Skeletal muscle cell (primary cell): ENCODE results near the gene METAP2.

Experiments
- DNase-seq: peaks from one replicate; pipeline ENCODE4 v3.0.0-alpha.2; 2010; ENCODE audit warnings: low read depth
- H3K4me3 ChIP-seq: 2 replicates; pipeline ENCODE4 v1.5.1; 2011; ENCODE audit warnings: low read depth, mild to moderate bottlenecking, control low read depth, low read length, moderate library complexity

The METAP2 gene

DNA sequence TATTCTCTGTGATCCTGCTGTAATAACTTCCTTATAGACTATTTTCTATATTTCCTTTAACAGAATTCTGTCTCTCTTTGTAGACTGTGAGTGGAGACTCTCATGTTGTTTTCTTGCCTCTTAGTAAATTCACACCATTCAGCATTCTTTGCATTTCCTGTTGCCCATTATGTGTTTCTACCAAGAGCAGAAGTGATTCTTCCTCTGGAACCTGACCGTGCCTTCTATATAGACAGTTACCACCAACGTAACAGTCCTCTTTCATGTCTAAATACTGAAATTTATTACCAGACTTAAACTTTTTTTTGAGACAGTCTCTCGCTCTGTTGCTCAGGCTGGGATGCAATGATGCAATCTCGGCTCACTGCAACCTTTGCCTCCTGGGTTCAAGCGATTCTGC is 31.1 kb downstream of the METAP2 start:
- no peak overlapping the region for H3K4me3 ChIP-seq
- no peak for DNase-seq

DNA sequence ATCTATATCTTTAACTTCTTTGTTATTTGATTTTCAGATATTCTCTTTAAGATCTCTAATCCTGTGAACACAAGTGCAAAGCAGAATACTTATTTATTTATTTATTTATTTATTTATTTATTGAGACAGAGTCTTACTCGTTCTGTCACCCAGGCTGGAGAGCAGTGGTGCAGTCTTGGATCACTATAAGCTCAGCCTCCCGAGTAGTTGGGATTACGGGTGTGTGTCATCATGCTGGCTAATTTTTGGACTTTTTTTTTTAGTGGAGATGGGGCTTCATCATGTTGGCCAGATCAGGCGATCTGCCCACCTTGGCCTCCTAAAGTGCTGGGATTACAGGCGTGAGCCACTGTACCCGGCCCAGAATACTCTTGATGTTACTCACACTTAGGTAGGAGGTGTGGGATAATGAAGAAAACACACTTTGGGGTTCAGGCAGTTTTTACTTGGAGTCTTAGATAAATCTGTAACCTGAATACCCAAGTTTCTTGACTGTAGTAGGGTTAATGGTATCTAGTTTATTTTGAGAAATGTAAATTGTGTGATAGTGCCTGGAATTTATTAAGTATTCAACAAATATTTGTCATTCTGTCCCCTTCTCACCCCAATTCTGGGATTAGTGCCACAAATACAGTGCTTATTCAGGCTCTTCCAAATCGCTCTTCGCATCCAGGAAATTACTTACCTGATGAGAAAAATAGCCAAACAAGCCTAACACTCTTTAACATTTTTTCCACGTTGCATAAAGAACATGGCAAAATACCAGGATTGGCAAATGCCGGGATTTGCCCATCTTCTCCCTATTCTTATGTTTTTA is 33.0 kb downstream of the METAP2 start:
- no peak for DNase-seq
- H3K4me3 ChIP-seq, result no peak overlapping the region

DNA sequence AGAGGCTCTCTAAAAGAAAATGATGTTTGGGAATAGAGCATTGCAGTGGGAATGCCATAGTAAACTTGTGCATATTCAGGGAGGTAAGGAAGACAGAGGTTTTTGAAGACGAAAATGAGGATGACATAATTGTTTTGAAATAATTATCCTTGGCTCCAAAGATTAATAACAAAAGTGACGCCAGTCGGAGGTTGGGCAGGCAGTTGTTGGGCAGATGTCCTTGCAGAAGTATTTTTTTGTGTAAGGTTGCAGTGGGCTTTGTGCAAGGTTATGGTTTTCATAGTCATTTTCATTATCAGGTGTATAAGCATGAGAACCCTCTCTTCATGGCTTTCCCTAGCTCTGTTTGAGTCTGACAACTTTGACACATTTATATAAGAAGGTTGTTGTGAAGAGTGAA is 35.3 kb downstream of the METAP2 start:
- H3K4me3 ChIP-seq, result no peak overlapping the region

DNA sequence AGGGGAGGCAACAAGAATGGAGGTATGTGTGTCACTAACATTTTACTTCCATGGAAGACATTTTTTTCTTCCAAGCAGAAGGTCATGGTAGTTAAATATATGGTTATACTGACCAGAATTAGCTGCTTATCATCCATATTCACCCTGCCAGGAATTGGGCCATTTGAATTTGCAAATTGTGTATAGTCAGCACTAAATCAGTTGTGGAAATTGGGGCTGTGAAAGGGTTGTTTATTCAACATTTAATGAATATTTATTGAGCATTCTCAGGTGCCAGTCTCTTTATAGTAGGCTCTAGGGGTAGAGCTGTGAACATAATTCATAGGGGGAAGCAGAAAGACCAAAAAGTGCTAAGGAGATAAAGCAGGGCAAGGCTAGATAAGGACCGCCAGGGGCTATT is 38.0 kb downstream of the METAP2 start:
- no peak for DNase-seq
- no peak overlapping the region for H3K4me3 ChIP-seq

More for the DNA sequence above, 35.3 kb downstream of the METAP2 start:
- DNase-seq, result no peak

DNA sequence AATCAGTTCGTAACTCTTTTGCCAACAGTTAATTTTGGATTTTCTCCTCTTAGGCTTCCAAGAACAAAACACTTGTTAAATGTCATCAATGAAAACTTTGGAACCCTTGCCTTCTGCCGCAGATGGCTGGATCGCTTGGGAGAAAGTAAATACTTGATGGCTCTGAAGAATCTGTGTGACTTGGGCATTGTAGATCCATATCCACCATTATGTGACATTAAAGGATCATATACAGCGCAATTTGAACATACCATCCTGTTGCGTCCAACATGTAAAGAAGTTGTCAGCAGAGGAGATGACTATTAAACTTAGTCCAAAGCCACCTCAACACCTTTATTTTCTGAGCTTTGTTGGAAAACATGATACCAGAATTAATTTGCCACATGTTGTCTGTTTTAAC is 39.6 kb downstream of the METAP2 start:
- no peak overlapping the region for H3K4me3 ChIP-seq

DNA sequence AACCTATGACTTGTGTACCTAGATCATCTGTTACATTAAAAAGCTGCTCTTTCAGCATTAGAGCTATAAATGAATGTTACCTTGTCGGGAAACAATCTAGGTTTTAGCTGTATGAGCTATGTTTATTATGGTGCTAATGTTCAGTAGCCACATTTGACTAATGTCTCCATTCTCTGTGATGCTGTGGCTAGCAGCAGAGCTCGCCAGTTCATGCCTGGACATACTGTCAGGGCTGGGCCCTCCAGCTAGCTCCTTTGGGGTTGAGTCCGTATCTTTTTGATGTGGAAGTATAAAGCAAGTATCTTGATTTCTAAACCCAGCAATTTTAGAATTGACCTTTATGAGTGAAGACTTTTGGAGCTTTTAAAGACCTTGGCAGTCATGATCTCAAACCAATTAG is 41.2 kb downstream of the METAP2 start:
- DNase-seq, result no peak

More for the DNA sequence above, 39.6 kb downstream of the METAP2 start:
- DNase-seq, result no peak

DNA sequence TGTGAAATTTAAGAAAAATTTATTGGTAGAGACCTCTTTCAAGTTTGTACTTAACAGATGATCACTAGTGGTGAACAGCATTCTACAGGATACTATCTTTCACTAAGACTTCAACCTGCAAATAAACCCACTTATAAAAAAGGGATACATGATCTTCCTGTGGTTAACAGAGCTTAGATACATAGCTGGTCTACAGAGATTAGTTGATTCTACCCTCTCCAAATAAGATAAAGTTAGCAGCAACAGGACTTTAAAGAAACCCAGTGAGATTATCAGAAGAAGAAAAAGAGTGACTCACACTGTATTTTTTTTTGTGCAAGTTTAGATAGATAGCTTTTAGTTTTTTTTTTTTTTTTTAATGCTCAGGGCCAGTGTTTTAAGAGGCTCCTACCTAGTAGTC is 42.8 kb downstream of the METAP2 start:
- DNase-seq, result no peak

More for the DNA sequence above, 41.2 kb downstream of the METAP2 start:
- no peak overlapping the region for H3K4me3 ChIP-seq

DNA sequence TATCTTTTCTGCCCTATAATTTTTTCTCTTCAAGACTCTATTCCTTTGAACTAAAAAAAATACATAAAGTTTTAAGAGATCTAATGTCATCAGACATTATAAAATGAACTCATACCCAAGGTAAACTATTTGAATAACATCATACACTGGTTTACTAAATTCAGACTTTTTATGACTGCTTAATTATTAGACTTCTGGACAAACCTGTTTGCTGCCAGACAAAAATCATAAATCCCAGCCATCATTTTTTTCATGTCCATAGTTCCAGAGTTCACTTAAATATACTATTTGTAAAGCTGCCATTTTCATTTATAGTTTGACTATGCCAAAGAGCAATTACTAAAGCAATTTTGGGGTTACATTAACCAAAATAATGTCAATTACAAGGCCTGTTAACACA is 43.3 kb downstream of the METAP2 start:
- no peak overlapping the region for H3K4me3 ChIP-seq
- DNase-seq, result no peak

More for the DNA sequence above, 42.8 kb downstream of the METAP2 start:
- H3K4me3 ChIP-seq, result no peak overlapping the region

DNA sequence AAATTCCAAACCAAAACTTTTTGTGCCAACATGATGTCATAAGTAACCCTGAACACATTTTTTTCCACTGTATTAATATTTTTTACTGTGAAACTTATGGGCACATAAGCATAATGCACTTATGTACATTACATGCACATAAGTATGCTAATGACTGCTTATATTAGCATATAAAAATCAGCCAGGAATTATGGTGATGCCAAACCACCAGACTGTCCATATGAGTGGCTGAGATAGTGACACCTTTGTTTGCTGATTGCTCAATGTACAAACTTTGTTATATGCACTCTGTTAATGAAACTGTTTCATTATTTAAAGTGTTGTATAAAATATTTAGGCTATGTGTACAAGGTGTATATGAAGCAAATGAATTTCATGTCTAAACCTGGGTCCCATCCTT is 45.0 kb downstream of the METAP2 start:
- no peak for DNase-seq
- H3K4me3 ChIP-seq, result no peak overlapping the region

DNA sequence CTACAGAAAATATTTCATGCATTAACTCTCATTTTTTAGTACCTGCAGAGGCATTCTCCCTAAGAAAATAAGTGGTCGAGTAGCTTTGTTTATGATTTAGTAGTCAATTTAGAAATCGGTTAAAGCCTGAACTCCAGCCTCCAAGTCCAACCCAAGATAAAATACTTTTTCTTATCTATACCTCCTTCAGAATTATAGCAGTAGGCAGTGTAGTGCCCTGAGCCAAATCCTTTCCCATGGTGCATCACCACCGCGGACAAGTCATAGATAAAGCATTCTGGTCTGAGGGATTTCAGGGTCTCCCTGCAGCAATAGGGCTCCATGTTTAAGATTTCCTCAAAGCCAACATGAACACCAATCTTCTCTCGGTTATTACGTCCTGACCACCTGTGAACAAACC is 46.9 kb downstream of the METAP2 start:
- DNase-seq, result no peak
- no peak overlapping the region for H3K4me3 ChIP-seq

DNA sequence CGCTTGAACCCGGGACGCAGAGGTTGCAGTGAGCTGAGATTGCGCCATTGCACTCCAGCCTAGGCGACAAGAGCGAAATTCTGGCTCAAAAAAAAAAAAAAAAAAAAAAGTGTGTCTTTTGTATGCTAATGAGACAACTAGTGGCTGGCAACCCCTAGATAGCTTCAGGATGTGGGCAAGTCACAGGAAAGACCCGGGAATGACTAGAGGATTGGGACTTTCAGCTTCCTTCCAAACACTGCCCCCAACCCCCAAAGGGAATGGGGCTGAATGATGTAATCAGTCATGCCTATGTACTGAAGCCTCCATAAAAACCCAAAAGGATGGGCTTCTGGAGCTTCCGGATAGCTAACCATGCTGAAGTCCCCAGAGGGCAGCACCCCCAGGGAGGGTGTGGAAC is 48.7 kb downstream of the METAP2 start:
- no peak for DNase-seq
- H3K4me3 ChIP-seq, result no peak overlapping the region

DNA sequence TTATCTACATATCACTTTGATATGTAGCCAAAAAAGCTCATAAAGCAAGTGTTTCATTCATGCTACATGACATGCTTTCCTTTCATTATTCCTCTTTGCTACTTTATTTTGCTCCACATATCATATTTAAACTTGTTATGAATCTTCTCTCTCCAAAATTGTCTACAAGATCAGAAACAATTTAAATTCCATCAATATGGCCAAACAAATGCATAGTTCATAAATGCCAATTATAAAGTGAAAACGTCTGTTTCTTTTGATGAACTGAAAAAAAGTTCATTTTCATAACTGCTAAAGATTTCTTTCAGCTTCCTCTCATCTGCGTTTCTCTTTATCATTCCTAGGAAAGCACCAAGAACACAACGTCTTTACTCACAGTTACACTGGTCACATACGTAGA is 54.5 kb downstream of the METAP2 start:
- no peak for DNase-seq
- H3K4me3 ChIP-seq, result no peak overlapping the region

DNA sequence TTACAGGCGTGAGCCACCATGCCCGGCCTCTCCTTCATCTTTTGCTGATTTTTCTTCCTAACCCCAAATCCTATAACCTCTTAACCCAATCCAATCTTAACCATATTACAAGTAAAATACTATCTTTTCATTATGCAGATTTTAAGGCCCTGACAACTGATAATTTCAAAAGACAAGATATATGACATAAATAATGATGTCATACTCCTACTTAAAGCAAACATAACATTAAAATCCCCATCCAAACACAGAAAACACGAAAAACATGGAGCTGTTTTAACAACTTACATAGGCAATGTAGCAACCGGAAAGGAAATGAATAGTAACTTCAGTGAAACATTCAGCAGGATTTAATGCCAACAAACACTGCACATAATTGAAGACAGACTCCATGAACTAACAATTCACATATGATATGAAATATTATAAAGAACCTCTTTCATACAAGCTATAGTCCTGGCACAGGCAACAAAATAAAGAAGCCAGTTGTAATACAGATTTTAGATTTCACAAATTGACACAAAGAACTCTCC is 55.8 kb downstream of the METAP2 start:
- no peak overlapping the region for H3K4me3 ChIP-seq
- DNase-seq, result no peak

DNA sequence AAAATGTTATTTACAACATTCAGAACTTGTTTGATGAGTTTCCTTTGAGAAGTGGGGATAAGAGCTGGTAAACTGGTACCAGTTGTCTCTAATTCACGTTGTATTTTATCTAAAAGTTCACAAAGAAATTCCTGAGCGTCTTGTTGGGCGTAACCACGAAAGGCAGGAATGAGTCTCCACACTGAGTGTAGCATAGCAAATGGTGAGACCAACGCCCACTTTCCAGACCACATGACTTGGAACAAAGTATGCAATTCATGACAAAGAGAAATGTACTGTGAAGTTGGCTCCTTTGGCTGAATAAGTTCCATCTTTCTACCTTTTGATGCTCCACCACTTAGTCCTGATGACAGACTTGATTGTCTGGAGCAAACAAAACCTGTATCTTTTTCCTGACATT is 58.9 kb downstream of the METAP2 start:
- DNase-seq, result no peak
- no peak overlapping the region for H3K4me3 ChIP-seq

DNA sequence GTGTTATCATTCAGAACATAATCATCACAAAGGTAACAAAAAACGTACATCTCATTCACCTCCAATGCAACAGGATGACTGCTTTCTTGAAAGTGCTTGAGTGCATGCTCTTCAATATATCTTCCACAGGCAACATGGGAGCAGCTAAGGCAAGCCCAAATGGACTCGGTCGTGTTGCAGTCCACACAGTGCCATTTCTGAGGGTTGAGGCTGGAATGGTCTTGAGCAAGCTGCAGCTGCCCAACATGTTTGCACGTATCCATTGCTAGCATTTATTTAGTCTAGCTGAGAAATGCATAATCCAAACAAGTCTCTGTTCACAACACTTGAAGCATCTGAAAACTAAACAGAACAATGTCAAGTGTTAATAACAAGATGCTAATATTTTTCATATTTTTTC is 60.0 kb downstream of the METAP2 start:
- H3K4me3 ChIP-seq, result no peak overlapping the region
- DNase-seq, result no peak

DNA sequence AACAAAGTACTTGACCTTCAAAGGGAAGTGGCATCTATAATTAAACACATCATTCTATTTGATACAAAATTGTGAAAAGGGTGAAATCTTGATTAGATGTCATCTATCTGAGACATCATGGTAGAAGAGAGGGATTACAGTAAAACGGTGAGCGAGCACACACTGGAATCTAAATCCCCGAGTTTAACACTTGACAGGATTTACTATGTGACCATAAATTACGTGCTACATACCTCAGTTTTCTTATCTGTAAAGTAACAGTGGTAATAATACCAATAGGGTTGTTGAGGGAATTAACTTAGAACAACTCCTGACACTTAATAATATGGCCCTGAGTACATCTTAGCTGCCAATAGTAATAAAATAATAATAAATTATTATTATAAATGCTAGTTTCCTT is 64.1 kb downstream of the METAP2 start:
- DNase-seq, result no peak
- H3K4me3 ChIP-seq, result no peak overlapping the region

DNA sequence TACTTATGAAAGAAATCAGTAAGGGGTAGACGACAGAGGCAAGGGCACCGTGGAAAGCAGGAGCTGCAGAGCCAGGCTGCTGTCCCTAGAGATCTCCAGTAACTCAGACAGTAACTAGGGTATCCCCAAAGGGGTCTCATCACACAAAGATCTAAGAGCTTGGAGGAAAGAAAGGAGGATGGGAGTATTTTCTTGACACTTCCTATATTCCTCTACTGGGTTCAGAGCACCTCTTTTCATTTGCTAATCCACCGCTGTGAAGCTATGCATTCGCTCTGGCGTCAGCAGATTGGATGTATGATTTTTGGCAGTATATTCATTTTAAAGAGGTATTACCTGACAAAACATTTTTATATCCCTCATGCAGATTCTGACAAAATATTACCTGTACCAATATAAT is 64.7 kb downstream of the METAP2 start:
- no peak overlapping the region for H3K4me3 ChIP-seq
- DNase-seq, result no peak

DNA sequence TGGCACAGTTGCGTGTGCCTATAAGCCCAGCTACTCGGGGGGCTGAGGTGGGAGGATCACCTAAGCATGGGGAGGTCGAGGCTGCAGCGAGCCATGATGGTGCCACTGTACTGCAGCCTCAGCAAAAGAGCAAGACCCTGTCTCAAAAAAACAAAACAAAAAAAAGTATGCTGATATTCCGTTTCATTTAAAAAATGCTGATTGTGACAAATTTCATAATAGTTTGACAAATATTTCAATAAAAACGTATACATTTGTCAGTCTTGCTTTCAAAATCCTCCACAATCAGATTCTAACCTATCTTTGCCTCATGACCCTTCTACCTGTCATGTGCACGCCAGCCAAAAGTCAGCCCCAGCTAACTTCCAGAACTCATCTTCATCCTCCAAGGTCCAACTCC is 67.5 kb downstream of the METAP2 start:
- no peak for DNase-seq
- H3K4me3 ChIP-seq, result no peak overlapping the region

DNA sequence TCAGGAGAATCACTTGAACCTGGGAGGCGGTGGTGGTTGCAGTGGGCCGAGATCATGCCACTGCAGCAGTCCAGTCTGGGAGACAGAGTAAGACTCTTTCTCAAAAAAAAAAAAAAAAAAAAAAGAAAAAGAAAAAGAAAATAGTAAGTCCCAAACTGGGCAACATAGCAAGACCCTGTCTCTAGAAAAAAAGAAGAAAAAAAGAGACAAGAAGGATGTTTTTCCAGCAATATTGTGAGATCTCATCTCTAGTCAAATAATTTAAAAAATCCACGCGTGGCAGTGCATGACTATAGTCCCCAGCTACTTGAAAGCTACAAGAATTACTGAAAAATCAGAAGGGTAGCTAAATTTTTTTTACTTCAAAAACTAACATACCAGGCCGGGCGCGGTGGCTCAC is 69.4 kb downstream of the METAP2 start:
- no peak overlapping the region for H3K4me3 ChIP-seq
- DNase-seq, result no peak

DNA sequence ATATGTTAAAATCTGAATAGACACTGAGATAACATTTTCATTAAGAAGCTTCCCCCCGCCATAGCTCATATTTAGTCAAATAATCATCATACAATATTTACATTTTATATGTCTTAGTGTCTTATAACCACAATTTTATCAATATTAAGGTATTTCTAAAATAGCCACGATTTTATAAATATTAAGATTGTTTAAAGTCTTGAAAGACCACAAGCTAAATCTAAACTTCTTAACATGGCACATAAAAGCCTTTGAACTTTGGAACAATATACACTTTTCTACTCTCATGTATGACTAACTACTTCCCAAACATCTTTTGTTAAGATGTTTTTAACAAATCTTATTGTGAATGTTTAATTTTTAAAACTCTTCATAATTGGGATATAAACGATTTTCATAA is 70.8 kb downstream of the METAP2 start:
- no peak for DNase-seq
- no peak overlapping the region for H3K4me3 ChIP-seq

DNA sequence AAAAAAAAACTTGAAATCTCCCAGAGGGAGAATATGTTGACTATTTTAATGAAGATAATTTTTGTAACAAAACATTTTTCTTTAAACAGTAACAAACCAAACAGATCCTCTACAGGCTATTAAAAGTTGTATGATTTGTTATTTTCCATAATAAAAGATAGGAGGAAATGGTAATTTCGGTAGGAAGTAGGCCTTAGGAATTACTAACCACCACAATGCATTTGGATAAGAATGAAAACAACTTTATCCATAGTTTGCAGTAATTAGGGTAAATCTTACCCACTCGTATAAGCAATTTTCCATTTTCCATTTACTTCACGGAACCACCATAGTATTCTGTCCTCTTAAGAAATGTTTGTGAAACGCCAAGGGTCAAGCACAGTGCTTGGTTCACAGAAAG is 71.4 kb downstream of the METAP2 start:
- H3K4me3 ChIP-seq, result no peak overlapping the region
- DNase-seq, result no peak
